GM18502 (cell line): ENCODE data around the gene SPPL2B.

Source experiments
- ATAC-seq: cut with Tn5 transposase; IDR thresholded peaks from one replicate; pipeline ENCODE4 v1.9.1; 2021; ENCODE audit warnings: mild to moderate bottlenecking; ENCODE audit not compliant: unreplicated experiment, poor library complexity

SPPL2B gene

DNA sequence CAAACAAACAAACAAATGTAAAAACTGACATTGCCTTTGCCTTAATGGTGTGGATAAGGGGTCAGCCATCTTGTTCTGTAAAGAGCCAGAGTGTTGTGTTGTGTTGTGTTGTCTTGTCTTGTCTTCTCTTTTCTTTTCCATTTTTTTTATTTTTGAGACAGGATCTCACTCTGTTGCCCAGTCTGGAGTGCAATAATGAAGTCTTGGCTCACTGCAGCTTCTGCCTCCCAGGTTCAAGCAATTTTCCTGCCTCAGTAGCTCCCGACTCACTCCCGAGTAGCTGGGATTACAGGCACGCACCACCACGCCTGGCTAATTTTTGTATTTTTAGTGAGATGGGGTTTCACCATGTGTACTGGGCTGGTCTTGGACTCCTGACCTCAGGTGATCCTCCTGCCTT is 71.1 kb downstream of the SPPL2B start:
- ATAC-seq = no peak
